CD4-positive, alpha-beta T cell (primary cell): ENCODE results near the gene PLXNB3. TPM values are rescaled to one million over a fixed set of nuclear protein-coding genes. Genes with fewer than 3 reads are reported as not detected.

Source experiments
- ATAC-seq: fragments of 200-7000 bp; cut with Tn5 transposase; one replicate; pipeline ENCODE4 v1.10.0; 2022; ENCODE audit warnings: mild to moderate bottlenecking; ENCODE audit not compliant: poor library complexity
- CTCF ChIA-PET: fragments of 350-600 bp; sonication (Branson Sonifier 250); formaldehyde crosslinking; loops from one replicate; lab custom pipeline; 2021; ENCODE audit warnings: antibody characterized with exemption, inconsistent platforms; lab: Charles Lee
- POLR2A ChIA-PET: fragments of 350-600 bp; sonication (Branson Sonifier 250); formaldehyde crosslinking; loops from one replicate; lab custom pipeline; 2021; ENCODE audit warnings: antibody characterized with exemption, inconsistent platforms; lab: Charles Lee
- DNase-seq, 14 experiments: peaks; one replicate each; pipeline ENCODE4 v3.0.0-alpha.2; 2013 to 2020; ENCODE audit warnings: mixed read lengths in 2 of 14
- H3K27ac ChIP-seq, 2 donors: one replicate each; pipeline versions ENCODE4 v1.5.1 to v1.7.0; 2013; ENCODE audit warnings: low read length in 2 of 2, low read depth in 1 of 2, mild to moderate bottlenecking in 1 of 2
- H3K27me3 ChIP-seq, 2 experiments: 1 replicate in 1 of 2; 2 replicates in 1 of 2; pipeline versions ENCODE4 v1.6.1 to v1.7.0; 2013; ENCODE audit warnings: low read length in 2 of 2, control low read depth in 1 of 2, mild to moderate bottlenecking in 1 of 2, moderate library complexity in 1 of 2; ENCODE audit not compliant: insufficient read depth in 2 of 2, control insufficient read depth in 1 of 2
- H3K36me3 ChIP-seq: one replicate; pipeline ENCODE4 v1.6.1; 2013; ENCODE audit warnings: low read length, control low read depth; ENCODE audit not compliant: insufficient read depth
- H3K4me1 ChIP-seq: one replicate; pipeline ENCODE4 v1.6.1; 2013; ENCODE audit warnings: low read length, control low read depth; ENCODE audit not compliant: insufficient read depth
- H3K4me3 ChIP-seq: one replicate; pipeline ENCODE4 v1.5.1; 2013; ENCODE audit warnings: mild to moderate bottlenecking, low read length, moderate library complexity
- H3K9me3 ChIP-seq, 2 experiments: 1 replicate in 1 of 2; 2 replicates in 1 of 2; pipeline versions ENCODE4 v1.6.1 to v1.7.0; 2013; ENCODE audit warnings: low read length in 2 of 2, mild to moderate bottlenecking in 2 of 2, control low read depth in 1 of 2, moderate library complexity in 1 of 2; ENCODE audit not compliant: control insufficient read depth in 1 of 2, insufficient read depth in 1 of 2
- H3K27ac Mint-ChIP-seq: one replicate; pipeline ENCODE4 v1.8.0; 2020; ENCODE audit warnings: mixed read lengths
- H3K27me3 Mint-ChIP-seq: one replicate; pipeline ENCODE4 v1.8.0; 2021; ENCODE audit warnings: mixed read lengths
- H3K36me3 Mint-ChIP-seq: one replicate; pipeline ENCODE4 v1.8.0; 2021; ENCODE audit warnings: low read depth, mixed read lengths
- H3K4me1 Mint-ChIP-seq: one replicate; pipeline ENCODE4 v1.8.0; 2021; ENCODE audit warnings: low read depth, mixed read lengths
- H3K4me3 Mint-ChIP-seq: one replicate; pipeline ENCODE4 v1.8.0; 2020; ENCODE audit warnings: mild to moderate bottlenecking, mixed read lengths
- H3K9me3 Mint-ChIP-seq: one replicate; pipeline ENCODE4 v1.8.0; 2020; ENCODE audit warnings: mixed read lengths
- intact Hi-C, 2 experiments: fragments of 100-400 bp; cut with DNase I in 1 of 2; cut with micrococcal nuclease in 1 of 2; formaldehyde crosslinking; loops; one replicate each; pipeline versions ENCODE4 v1.15.1 to v1.9.0; 2023 to 2025; cut with DNase I, micrococcal nuclease
- total RNA-seq, 174 experiments: library from RNA in 2 of 174; stranded (reverse) in 2 of 174; gene quantifications; one replicate each; pipeline ENCODE4 v1.2.3 and lab custom pipeline; 2021 to 2026
- TF ChIP-seq, protein P1 (sequence below): fragments of 200-600 bp; IDR thresholded peaks from one replicate; pipeline ENCODE4 v1.8.0; 2022; ENCODE audit warnings: antibody characterized with exemption, mild to moderate bottlenecking

The PLXNB3 gene
- total RNA-seq, 2 experiments from 2014 or later: not detected

DNA sequence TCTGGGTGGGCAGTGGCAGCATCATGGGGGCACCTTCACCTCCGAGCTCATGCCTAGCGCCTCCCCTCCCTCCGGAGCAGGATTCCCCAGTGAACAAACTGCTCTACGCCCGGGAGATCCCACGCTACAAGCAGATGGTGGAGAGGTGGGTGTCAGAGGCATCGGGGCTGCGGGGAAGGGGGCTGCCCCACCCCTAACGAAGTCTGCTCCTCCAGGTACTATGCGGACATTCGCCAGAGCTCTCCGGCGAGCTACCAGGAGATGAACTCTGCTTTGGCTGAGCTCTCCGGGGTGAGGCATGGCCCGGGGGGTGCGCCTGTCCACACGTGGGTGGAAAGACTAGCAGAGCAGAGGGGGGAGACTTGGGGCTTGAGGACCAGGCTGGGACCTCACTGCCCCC lies 14.1 kb downstream of the PLXNB3 start:
- ATAC-seq (no peak), DNase-seq (no peak)
- intact Hi-C loops: no loop called here
- H3K9me3 ChIP-seq: peaks cover 0 to 6% of the 10 kb centered on the region in 2 experiments
- no peak overlapping the region for H3K27ac Mint-ChIP-seq
- ChIA-PET POLR2A (interaction anchor here (0.9 kb wide), 1 partner anchor 74 kb away, joined by 3 read pairs; no protein-coding TSS in a partner anchor), CTCF (no interaction called here)
- H3K27me3 ChIP-seq: peaks cover 0 to 4% of the 10 kb centered on the region in 2 experiments
- no peaks in the 10 kb centered on the region for H3K9me3 Mint-ChIP-seq
- H3K27me3 Mint-ChIP-seq: peaks cover 5% of the 10 kb centered on the region
- H3K27ac ChIP-seq: no peak overlapping the region
- H3K4me3 Mint-ChIP-seq: no peak overlapping the region
- no peaks in the 10 kb centered on the region for H3K36me3 Mint-ChIP-seq
- H3K4me1 ChIP-seq: no peaks in the 10 kb centered on the region
- H3K4me1 Mint-ChIP-seq: peaks cover 5% of the 10 kb centered on the region
- no peak overlapping the region for H3K4me3 ChIP-seq
- TF ChIP-seq, protein P1, sequence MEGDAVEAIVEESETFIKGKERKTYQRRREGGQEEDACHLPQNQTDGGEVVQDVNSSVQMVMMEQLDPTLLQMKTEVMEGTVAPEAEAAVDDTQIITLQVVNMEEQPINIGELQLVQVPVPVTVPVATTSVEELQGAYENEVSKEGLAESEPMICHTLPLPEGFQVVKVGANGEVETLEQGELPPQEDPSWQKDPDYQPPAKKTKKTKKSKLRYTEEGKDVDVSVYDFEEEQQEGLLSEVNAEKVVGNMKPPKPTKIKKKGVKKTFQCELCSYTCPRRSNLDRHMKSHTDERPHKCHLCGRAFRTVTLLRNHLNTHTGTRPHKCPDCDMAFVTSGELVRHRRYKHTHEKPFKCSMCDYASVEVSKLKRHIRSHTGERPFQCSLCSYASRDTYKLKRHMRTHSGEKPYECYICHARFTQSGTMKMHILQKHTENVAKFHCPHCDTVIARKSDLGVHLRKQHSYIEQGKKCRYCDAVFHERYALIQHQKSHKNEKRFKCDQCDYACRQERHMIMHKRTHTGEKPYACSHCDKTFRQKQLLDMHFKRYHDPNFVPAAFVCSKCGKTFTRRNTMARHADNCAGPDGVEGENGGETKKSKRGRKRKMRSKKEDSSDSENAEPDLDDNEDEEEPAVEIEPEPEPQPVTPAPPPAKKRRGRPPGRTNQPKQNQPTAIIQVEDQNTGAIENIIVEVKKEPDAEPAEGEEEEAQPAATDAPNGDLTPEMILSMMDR: no peak
- H3K36me3 ChIP-seq: no peaks in the 10 kb centered on the region

DNA sequence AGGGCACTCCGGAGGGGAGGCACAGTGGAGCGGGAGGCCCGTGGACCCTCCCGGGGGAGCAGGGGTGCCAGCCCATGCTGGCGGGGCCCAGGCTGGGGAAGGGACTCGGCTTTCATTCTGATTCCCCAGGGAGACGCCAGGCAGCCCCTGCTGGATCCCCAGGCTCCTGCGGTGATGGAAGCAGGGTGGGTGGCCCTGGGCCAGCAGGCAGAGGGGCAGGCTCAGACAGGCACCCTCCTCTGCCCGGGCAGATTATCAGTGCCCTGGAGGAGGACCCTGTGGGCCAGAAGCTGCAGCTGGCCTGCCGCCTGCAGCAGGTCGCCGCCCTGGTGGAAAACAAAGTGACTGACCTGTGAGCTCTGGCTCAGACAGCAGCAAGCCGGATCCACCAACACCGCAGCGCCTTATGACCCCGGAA lies 14.6 kb downstream of the PLXNB3 start:
- Histone ChIP-seq H3K4me3 (no peak overlapping the region), H3K4me1 (no peaks in the 10 kb centered on the region), H3K36me3 (no peaks in the 10 kb centered on the region), H3K9me3 (peaks cover 0 to 6% of the 10 kb centered on the region in 2 experiments), H3K27ac (no peak overlapping the region), H3K27me3 (peaks cover 0 to 4% of the 10 kb centered on the region in 2 experiments)
- no peak overlapping the region for H3K4me3 Mint-ChIP-seq
- no peaks in the 10 kb centered on the region for H3K9me3 Mint-ChIP-seq
- DNase-seq: no peak
- H3K36me3 Mint-ChIP-seq: no peaks in the 10 kb centered on the region
- ChIA-PET POLR2A (interaction anchor here (0.9 kb wide), 1 partner anchor 75 kb away, joined by 3 read pairs; no protein-coding TSS in a partner anchor), CTCF (no interaction called here)
- no peak overlapping the region for H3K27ac Mint-ChIP-seq
- H3K27me3 Mint-ChIP-seq: peaks cover 5% of the 10 kb centered on the region
- TF ChIP-seq, protein P1: no peak
- H3K4me1 Mint-ChIP-seq: peaks cover 5% of the 10 kb centered on the region
- intact Hi-C loops: no loop called here
- ATAC-seq: no peak

DNA sequence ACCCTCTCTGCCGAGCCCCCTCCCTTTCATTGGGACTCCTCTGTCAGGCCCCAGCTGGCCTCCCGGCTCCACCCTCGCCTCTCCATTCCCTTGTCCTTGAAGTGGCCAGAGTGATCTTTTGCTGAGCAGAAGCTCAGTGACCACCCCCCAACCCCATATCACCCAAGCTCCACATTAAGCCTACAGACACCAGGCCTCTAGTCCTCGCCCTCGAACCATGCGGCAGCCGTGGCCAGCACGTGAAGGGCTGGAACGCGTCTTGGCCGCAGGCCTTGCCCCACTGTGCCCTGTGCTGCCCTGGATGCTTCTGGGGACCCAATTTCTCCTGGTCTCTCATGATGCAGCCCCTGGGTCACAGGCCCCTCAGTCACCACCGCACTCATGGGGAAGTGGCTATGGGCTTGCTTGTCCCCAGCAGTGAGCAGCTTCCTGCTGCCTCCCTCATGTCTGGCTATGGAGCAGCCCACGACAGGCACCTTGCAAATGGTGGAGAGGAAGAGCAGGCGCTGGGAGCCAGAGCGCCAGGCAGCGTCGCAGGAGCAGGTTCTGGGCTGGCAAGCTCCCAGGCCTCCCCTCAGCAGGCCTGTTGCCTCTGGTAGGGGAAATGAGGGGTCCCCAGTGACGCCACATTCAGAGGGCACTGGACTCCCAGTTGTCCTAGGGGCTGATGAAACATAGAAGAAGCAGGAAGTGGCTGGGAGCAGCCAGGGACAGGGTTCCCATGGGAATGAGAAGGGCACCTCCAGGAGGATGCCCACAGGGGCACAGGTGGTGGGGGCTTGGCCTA lies 16.0 kb downstream of the PLXNB3 start:
- POLR2A ChIA-PET: no interaction called here
- TF ChIP-seq, protein P1: no peak
- no peaks in the 10 kb centered on the region for H3K36me3 Mint-ChIP-seq
- intact Hi-C loops: no loop called here
- Histone ChIP-seq H3K36me3 (no peaks in the 10 kb centered on the region), H3K9me3 (peaks cover 0 to 6% of the 10 kb centered on the region in 2 experiments), H3K27ac (no peak overlapping the region), H3K4me1 (no peaks in the 10 kb centered on the region), H3K27me3 (peaks cover 0 to 4% of the 10 kb centered on the region in 2 experiments), H3K4me3 (no peak overlapping the region)
- ATAC-seq (no peak), DNase-seq (no peak)
- CTCF ChIA-PET: interaction anchor here (0.5 kb wide), 1 partner anchor 40 kb away, joined by 3 read pairs; no protein-coding TSS in a partner anchor
- H3K27ac Mint-ChIP-seq: no peak overlapping the region
- peaks cover 5% of the 10 kb centered on the region for H3K4me1 Mint-ChIP-seq
- H3K4me3 Mint-ChIP-seq: no peak overlapping the region
- H3K27me3 Mint-ChIP-seq: peaks cover 5% of the 10 kb centered on the region
- no peaks in the 10 kb centered on the region for H3K9me3 Mint-ChIP-seq
